ENCODE results near the gene SCARB1. TPM values are rescaled to one million over a fixed set of nuclear protein-coding genes. Genes with fewer than 3 reads are reported as not detected.

Gene SCARB1
- total and polyA plus RNA-seq, 2 experiments from 2014 or later, result 50.4 to 90.0 TPM

GRCh38 chr12:124812979-124813378 lies 50.7 kb downstream of the SCARB1 start:
- Histone ChIP-seq H4K20me1 (ENCODE audit: insufficient read depth, poor library complexity, severe bottlenecking) (no peaks in the 10 kb centered on the region), H3K4me3 (no peak overlapping the region), H3K27me3 (no peaks in the 10 kb centered on the region), H2AFZ (no peak overlapping the region), H3K9me2 (replicated peaks; ENCODE audit: insufficient read depth) (no peaks in the 10 kb centered on the region), H3K9me3 (ENCODE audit: low read depth) (no peaks in the 10 kb centered on the region), H3K4me2 (no peak overlapping the region), H3K36me3 (replicated peaks; ENCODE audit: insufficient read depth, low read depth) (no peaks in the 10 kb centered on the region), H3K27ac (no peak overlapping the region), H3K79me2 (no peaks in the 10 kb centered on the region), H3K4me1 (ENCODE audit: insufficient read depth) (no peaks in the 10 kb centered on the region)
- WGBS (ENCODE audit: low lambda C conversion rate, missing lambda C conversion rate), result 98% methylated on average over 2 of the region's 2 CpGs
- no peak for DNase-seq (ENCODE audit: low spot score)
- TF ChIP-seq EZH2phosphoT487 (IDR thresholded peaks at IDR 0.05; ENCODE audit: low read depth, severe bottlenecking, unreplicated experiment) (no peak), EZH2 (IDR thresholded peaks at IDR 0.05; ENCODE audit: borderline replicate concordance) (no peak), CTCF (IDR thresholded peaks at IDR 0.05; ENCODE audit: poor library complexity) (no peak)

- TF ChIP-seq CTCF (IDR thresholded peaks at IDR 0.05; ENCODE audit: poor library complexity) (no peak), EZH2phosphoT487 (IDR thresholded peaks at IDR 0.05; ENCODE audit: low read depth, severe bottlenecking, unreplicated experiment) (no peak), EZH2 (IDR thresholded peaks at IDR 0.05; ENCODE audit: borderline replicate concordance) (no peak)
Observed at GRCh38 chr12:124812356-124812755, 51.3 kb downstream of the SCARB1 start.

GRCh38 chr12:124811633-124812032 lies 52.0 kb downstream of the SCARB1 start:
- Histone ChIP-seq H4K20me1 (ENCODE audit: insufficient read depth, poor library complexity, severe bottlenecking) (no peaks in the 10 kb centered on the region), H3K4me1 (ENCODE audit: insufficient read depth) (peaks cover 3% of the 10 kb centered on the region), H3K9me3 (ENCODE audit: low read depth) (no peaks in the 10 kb centered on the region), H3K9me2 (replicated peaks; ENCODE audit: insufficient read depth) (no peaks in the 10 kb centered on the region), H3K27ac (no peak overlapping the region), H3K36me3 (replicated peaks; ENCODE audit: insufficient read depth, low read depth) (no peaks in the 10 kb centered on the region), H3K27me3 (no peaks in the 10 kb centered on the region), H2AFZ (no peak overlapping the region), H3K4me3 (no peak overlapping the region), H3K79me2 (no peaks in the 10 kb centered on the region), H3K4me2 (no peak overlapping the region)
- 89% methylated on average over 13 of the region's 13 CpGs for whole genome bisulfite sequencing (ENCODE audit: low lambda C conversion rate, missing lambda C conversion rate)
- TF ChIP-seq EZH2 (IDR thresholded peaks at IDR 0.05; ENCODE audit: borderline replicate concordance), result no peak
- TF ChIP-seq CTCF (IDR thresholded peaks at IDR 0.05; ENCODE audit: poor library complexity), result no peak
- no peak for TF ChIP-seq EZH2phosphoT487 (IDR thresholded peaks at IDR 0.05; ENCODE audit: low read depth, severe bottlenecking, unreplicated experiment)
- no peak for DNase-seq (ENCODE audit: low spot score)

More at GRCh38 chr12:124812356-124812755, 51.3 kb downstream of the SCARB1 start:
- 95% methylated on average over 9 of the region's 9 CpGs for WGBS (ENCODE audit: low lambda C conversion rate, missing lambda C conversion rate)
- Histone ChIP-seq H3K79me2 (no peaks in the 10 kb centered on the region), H3K4me1 (ENCODE audit: insufficient read depth) (peaks cover 3% of the 10 kb centered on the region), H3K4me2 (no peak overlapping the region), H3K27ac (no peak overlapping the region), H3K27me3 (no peaks in the 10 kb centered on the region), H3K9me3 (ENCODE audit: low read depth) (no peaks in the 10 kb centered on the region), H3K9me2 (replicated peaks; ENCODE audit: insufficient read depth) (no peaks in the 10 kb centered on the region), H2AFZ (no peak overlapping the region), H4K20me1 (ENCODE audit: insufficient read depth, poor library complexity, severe bottlenecking) (no peaks in the 10 kb centered on the region), H3K4me3 (no peak overlapping the region), H3K36me3 (replicated peaks; ENCODE audit: insufficient read depth, low read depth) (no peaks in the 10 kb centered on the region)
- DNase-seq (ENCODE audit: low spot score), result no peak

GRCh38 chr12:124809878-124810277 lies 53.8 kb downstream of the SCARB1 start:
- DNase-seq (ENCODE audit: low spot score), result no peak
- Histone ChIP-seq H3K4me1 (ENCODE audit: insufficient read depth) (peaks cover 3% of the 10 kb centered on the region), H3K27ac (no peak overlapping the region), H4K20me1 (ENCODE audit: insufficient read depth, poor library complexity, severe bottlenecking) (no peaks in the 10 kb centered on the region), H2AFZ (no peak overlapping the region), H3K9me2 (replicated peaks; ENCODE audit: insufficient read depth) (no peaks in the 10 kb centered on the region), H3K9me3 (ENCODE audit: low read depth) (no peaks in the 10 kb centered on the region), H3K27me3 (no peaks in the 10 kb centered on the region), H3K79me2 (no peaks in the 10 kb centered on the region), H3K4me2 (no peak overlapping the region), H3K4me3 (no peak overlapping the region), H3K36me3 (replicated peaks; ENCODE audit: insufficient read depth, low read depth) (no peaks in the 10 kb centered on the region)
- WGBS (ENCODE audit: low lambda C conversion rate, missing lambda C conversion rate), result 98% methylated on average over 8 of the region's 8 CpGs
- TF ChIP-seq EZH2 (IDR thresholded peaks at IDR 0.05; ENCODE audit: borderline replicate concordance) (no peak), EZH2phosphoT487 (IDR thresholded peaks at IDR 0.05; ENCODE audit: low read depth, severe bottlenecking, unreplicated experiment) (no peak), CTCF (IDR thresholded peaks at IDR 0.05; ENCODE audit: poor library complexity) (no peak)
